Stimulated activated CD8-positive, alpha-beta memory T cell treated with anti-CD3 and anti-CD28 coated beads, Interleukin-4, amount 100 ng/mL, for 4 hours (primary cell): Measurements from ENCODE around the gene ARAP1.

Source experiments
- DNase-seq, 2 donors: peaks; one replicate each; pipeline ENCODE4 v3.0.0-alpha.2; 2020; ENCODE audit warnings: low read depth in 2 of 2, low spot score in 1 of 2

ARAP1 gene

GRCh38 chr11:72764503-72764902, 12.3 kb upstream of the ARAP1 start:
- DNase-seq: no peak

DNA sequence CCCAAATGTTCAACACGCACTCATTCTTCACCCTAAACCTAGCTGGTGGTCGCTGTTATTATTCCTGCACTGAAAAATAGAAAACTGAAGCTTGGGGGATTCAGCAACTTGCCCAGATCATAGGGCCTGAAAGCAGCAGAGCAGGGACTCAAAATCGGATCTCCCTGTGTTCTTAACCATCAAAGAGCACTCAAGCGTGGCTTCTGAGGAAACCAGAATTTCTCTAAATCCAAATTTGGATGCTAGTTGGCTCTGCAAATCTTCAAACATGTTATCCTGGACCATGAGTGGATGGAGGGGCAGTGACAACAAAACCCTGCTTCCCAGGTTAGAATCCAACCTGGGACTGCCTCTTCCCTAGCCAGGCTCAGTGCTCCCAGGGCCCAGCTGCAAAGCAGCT, 11.6 kb upstream of the ARAP1 start:
- DNase-seq: no peak

DNA sequence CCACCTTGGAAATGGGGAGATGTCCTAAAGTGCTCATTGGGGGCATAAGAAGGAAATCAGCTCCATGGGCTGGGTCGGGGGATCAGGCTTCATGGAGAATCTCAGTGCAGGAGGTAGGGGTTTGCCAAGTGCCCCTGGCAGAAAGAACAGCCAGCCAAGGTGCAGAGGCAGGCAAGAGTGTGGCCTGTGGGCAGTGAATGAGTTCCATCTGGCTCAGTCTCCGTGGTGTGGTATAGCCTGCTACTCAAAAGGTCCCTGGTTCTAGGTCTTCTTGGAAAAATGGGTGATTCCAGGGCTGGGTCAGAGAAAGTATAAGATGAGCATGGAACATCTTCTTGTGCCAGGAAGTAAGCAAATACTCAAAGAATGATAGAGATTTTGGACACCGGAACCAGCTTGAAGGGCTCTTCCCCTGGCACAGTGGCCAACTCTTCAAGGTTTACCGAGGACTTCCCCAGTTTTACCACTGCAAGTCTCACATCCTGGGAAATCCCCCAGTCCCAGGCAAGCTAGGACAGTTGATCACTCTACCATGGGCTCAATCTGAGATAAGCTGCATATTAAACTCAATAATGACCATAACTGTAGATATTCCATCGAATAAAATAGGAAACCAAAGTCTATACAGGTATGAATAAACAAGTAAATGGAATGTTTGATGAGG, 10.6 kb upstream of the ARAP1 start:
- no peak for DNase-seq

- DNase-seq: no peak
Measured at GRCh38 chr11:72760539-72761405, 8.6 kb upstream of the ARAP1 start.

- DNase-seq: no peak
Measured at GRCh38 chr11:72759468-72759985, 7.3 kb upstream of the ARAP1 start.

DNA sequence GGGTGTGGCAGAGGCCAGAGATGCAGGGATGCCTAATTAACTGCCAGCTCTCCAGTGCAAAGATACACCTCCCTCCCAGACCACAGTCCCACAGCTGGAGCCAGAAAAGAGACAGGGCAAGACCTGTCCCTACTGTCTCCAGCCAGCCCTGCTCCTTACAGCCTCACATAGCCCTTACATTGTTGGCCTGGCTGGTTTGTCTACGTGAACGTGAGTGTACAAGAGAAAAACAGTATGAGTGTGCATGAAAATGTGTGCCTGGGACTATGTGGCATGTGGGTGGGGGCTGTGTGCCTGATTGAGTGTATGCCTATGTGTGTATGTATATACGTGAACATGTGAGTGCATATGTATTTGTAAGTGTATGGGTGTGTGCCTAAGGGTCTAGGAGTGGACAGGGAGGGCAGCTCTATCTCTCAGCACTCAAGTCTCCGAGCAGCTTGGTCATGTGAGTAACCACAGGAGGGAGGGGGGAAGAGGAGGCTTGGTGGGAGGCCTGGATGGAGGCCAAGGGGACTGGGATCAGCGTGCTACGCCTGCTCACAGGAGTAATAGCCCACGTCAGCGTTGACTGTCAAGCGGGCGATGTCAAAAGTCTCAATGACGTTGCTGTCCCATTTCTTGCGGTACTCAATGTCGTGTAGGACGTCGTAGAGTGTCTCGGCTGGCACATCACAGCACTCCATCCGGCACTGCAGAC, 6.6 kb upstream of the ARAP1 start:
- DNase-seq: no peak

GRCh38 chr11:72758304-72758689, 6.1 kb upstream of the ARAP1 start:
- no peak for DNase-seq

GRCh38 chr11:72755713-72756285, 3.6 kb upstream of the ARAP1 start:
- no peak for DNase-seq

GRCh38 chr11:72754544-72755155, 2.4 kb upstream of the ARAP1 start:
- no peak for DNase-seq

- no peak for DNase-seq
Measured at GRCh38 chr11:72754149-72754543, 1.9 kb upstream of the ARAP1 start.

DNA sequence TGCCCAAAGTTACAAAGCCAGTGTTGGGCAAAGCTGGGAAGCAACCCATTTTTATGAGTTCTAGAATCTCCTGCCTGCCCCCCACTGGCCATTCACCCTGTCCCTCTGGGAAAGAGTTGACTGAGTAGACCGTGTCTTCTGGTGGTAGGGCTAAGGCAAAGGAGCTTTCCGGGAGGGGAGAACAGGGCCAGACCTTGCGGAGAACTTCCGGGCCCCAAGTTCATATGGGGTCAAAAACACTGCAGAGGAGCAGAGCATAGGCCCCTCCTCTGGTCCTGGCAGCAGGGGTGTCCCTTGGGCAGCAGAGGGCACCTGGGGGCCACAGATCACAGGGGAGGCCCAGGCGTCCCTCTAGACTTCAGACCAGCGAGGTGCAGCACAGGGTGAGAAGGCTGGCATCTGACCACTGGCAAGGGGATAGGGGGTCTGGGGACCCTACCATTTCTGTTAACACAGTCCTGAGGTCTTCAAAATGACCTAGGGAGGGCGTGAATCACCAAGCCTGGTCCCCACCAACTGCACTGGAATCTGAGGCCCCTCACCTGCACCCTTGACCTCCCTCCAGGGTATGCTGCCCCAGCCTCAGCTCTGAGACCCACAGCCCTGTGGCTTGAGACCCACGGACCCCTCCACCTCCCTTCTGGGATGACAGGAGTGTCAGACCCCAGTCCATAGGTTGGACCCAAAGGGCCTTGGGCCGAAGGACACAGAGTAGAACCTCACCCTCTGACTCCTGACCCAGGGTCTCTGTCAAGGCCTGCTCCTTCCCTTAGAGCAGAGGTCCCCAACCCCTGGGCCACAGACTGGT, 1.3 kb upstream of the ARAP1 start:
- no peak for DNase-seq

- DNase-seq: no peak
Measured at GRCh38 chr11:72751116-72752087, 806 bp downstream of the ARAP1 start.

DNA sequence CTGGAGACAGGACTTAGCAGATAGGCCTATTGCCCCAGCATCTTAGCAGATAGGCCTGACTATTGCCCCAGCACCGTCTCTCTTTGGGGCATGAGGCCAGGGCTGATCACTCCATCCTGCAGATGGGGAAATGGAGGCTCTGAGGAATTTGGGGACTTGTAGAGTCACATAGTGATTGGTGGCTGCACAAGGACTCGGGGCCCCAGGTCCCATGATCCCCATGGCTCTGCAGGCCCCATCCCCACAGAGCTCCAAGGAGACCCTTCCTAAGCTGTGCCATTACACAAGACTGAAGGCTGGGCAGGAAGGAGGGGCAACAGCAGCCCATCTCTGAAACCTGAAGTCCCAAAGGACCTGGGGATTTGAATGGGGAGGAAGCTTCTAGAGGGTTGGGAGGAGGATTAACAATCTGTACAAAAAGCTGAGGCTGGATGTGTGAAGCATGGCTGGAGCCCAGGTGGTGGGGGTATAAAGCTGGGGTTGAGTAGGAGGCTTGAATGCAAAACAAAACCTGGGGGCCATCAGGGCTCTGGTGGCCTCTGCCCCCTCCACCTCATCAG, 1.6 kb downstream of the ARAP1 start:
- DNase-seq: no peak

DNA sequence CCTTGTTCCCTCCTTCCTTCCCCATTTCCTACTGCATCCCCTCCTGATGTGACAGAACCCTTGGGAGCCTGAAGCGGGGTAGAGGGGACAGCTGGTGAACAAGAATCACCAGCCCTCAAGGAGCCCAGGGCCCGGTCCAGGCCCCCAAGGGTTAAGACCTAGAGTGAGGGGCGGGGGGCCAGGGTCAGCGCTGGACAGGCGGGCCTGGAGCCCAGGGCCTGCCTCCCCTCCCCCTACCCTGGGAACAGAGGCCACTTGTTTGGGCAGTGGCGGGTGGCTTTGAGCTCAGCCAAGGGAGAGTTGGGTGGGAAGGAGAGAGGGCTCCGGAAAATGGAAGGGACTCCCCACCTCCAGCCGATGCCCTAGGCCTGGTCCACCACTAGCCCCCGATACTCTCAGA, 2.1 kb downstream of the ARAP1 start:
- no peak for DNase-seq

DNA sequence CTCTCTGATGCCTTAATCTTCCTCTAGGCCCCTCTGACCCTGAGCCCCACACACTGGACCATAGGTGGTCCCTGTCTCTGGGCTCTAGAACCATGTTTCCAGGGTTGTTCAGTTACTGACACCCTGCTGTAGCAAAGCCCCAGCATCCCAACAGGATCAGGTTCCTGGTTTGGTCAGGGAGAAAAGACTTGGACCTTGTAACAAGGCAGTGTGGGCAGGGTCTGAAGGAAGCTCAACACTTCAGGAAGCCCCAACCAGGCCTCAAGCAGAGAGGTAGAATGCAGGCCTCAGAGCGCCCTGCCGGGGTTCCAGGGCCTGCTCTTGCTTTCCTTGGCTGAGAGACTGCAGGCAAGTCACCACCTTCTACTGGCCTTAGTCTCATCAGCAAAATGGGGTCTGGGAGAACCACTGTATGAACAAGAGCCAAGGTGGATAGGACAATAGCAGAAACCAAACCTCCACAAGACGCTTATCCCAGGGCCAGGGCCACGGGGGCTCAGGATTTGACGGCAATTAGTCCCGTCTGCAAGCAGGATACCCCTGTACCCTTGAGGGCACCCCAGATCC, 4.8 kb downstream of the ARAP1 start:
- DNase-seq: no peak

DNA sequence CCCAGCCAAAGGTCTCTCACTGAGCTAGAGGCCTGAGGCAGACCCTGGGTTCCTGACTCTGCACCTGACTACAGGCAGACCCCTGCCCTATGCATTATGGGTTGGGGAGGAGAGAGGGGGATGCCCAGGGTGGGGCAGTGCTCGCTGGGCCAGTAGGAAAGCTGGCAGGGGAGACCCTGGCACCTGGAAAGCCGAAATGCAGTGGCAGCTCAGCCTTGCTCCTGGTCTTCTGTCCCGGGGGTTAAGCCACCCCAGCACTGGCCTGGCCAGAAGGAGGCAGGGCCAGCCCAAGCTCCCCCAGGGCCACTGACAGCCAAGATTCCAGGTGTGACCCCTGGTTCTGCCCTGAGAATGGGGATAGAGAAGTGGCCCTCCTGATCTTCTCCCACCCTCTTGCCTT, 5.4 kb downstream of the ARAP1 start:
- DNase-seq: no peak

DNA sequence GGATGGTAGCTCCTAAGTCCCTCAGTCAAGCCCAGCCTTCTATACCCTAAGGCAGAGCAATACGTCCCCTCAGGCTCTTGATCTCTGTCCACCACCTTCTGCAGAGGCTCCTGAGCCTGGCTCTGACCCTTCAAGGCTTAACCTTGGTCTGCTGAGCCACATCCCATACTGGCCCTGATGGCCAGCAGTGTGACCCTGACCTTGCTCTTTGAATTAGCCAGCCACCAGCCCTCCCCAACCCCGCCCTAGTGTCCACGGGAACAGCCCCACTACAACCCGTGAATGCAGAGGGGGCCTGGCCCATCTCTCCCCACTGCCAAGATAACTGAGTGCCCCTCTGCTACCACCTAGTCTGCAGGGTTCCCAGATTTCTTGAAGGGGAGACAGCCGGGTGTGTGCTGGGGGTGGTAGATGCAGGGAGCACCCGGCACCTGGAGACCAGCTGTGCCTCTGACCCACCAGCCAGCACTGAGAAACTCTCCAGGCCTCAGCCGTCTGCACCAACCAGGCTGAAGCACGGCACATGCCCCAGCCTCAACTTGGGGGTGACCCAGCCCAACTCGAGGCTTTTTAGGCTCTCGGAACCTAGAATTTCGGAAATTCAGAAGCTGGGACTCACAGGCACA, 6.2 kb downstream of the ARAP1 start:
- DNase-seq: no peak

- DNase-seq: no peak
Measured at GRCh38 chr11:72745511-72745910, 6.7 kb downstream of the ARAP1 start.
